HepG2 (cell line): ENCODE data around the gene LURAP1L. TPM values are rescaled to one million over a fixed set of nuclear protein-coding genes. Genes with fewer than 3 reads are reported as not detected.

ENCODE experiments used
- CCDC6 ChIP-seq: sonication (generic); formaldehyde crosslinking; IDR thresholded peaks from 2 replicates; pipeline ENCODE4 v1.8.1; 2022; ENCODE audit warnings: mild to moderate bottlenecking, missing genetic modification reagents, moderate library complexity
- DMAP1 ChIP-seq: IDR thresholded peaks from 2 replicates; pipeline ENCODE4 v1.6.1; 2016
- HOXA9 ChIP-seq: sonication (generic); formaldehyde crosslinking; IDR thresholded peaks from 2 replicates; pipeline ENCODE4 v1.8.1; 2022; ENCODE audit warnings: missing genetic modification reagents, mild to moderate bottlenecking, moderate library complexity, borderline replicate concordance
- JUNB ChIP-seq: sonication (generic); formaldehyde crosslinking; IDR thresholded peaks from 2 replicates; pipeline ENCODE4 v1.8.0; 2022; ENCODE audit warnings: missing genetic modification reagents, mild to moderate bottlenecking, borderline replicate concordance
- MEF2D ChIP-seq: sonication (generic); formaldehyde crosslinking; IDR thresholded peaks from 2 replicates; pipeline ENCODE4 v1.5.1; 2020; ENCODE audit warnings: mild to moderate bottlenecking, missing genetic modification reagents
- NCOR1 ChIP-seq: fragments of 200-600 bp; sonication (generic); IDR thresholded peaks from 2 replicates; pipeline ENCODE4 v1.7.0; 2017; ENCODE audit warnings: antibody characterized with exemption, low read length, borderline replicate concordance
- RAD51 ChIP-seq: fragments of 450-650 bp; IDR thresholded peaks from 2 replicates; pipeline ENCODE4 v1.6.1; 2016; ENCODE audit warnings: borderline replicate concordance
- SOX13 ChIP-seq, 3 experiments: fragments of 450-650 bp in 1 of 3; sonication (generic) in 1 of 3; formaldehyde crosslinking in 1 of 3; IDR thresholded peaks in 2 of 3; conservative IDR thresholded peaks in 1 of 3; 2 replicates each; pipeline versions ENCODE4 v1.5.0 to v1.6.1; 2016 to 2020; ENCODE audit warnings: antibody characterized with exemption in 1 of 3, mild to moderate bottlenecking in 1 of 3, missing compliant biosample characterization in 1 of 3, missing genetic modification reagents in 1 of 3, moderate library complexity in 1 of 3
- ZC3H4 ChIP-seq: sonication (generic); formaldehyde crosslinking; IDR thresholded peaks from 2 replicates; pipeline ENCODE4 v1.4.0; 2020; ENCODE audit warnings: missing genetic modification reagents, borderline replicate concordance
- ZMAT3 ChIP-seq: sonication (generic); formaldehyde crosslinking; conservative IDR thresholded peaks from 2 replicates; pipeline ENCODE4 v1.7.0; 2021; ENCODE audit warnings: missing genetic modification reagents
- ZNF282 ChIP-seq: fragments of 450-650 bp; IDR thresholded peaks from 2 replicates; pipeline ENCODE4 v1.6.1; 2018; ENCODE audit not compliant: partially characterized antibody
- ZNF318 ChIP-seq: sonication (generic); formaldehyde crosslinking; IDR thresholded peaks from 2 replicates; pipeline ENCODE4 v1.4.0; 2020; ENCODE audit warnings: mild to moderate bottlenecking, missing genetic modification reagents
- ZNF510 ChIP-seq: sonication (generic); formaldehyde crosslinking; IDR thresholded peaks from 2 replicates; pipeline ENCODE4 v1.4.0; 2020; ENCODE audit warnings: low read depth, mild to moderate bottlenecking, missing genetic modification reagents
- ZNF564 ChIP-seq: sonication (generic); formaldehyde crosslinking; IDR thresholded peaks from 2 replicates; pipeline ENCODE4 v1.8.1; 2023; ENCODE audit warnings: mild to moderate bottlenecking, missing genetic modification reagents
- ZNF576 ChIP-seq: sonication (generic); formaldehyde crosslinking; IDR thresholded peaks from 2 replicates; pipeline ENCODE4 v1.4.0; 2020; ENCODE audit warnings: mild to moderate bottlenecking, missing genetic modification reagents
- ZNF607 ChIP-seq: sonication (generic); formaldehyde crosslinking; IDR thresholded peaks from 2 replicates; pipeline ENCODE4 v1.5.1; 2020; ENCODE audit warnings: missing genetic modification reagents, mild to moderate bottlenecking, borderline replicate concordance
- polyA plus RNA-seq, 8 experiments: library from polyadenylated mRNA; depleted of rRNA in 3 of 8; stranded (reverse) in 7 of 8; unstranded in 1 of 8; fragments of >200 nt; fragmentation: Illumina TruSeq in 4 of 8; extraction: Trizol in 4 of 8; gene quantifications; 2 replicates each; pipeline versions ENCODE4 v1.2.1 to v1.2.3, GENCODE V29; 2011 to 2016; ENCODE audit warnings: low read depth in 4 of 8, missing spikeins in 1 of 8, mixed read lengths in 1 of 8; ENCODE audit not compliant: insufficient read depth in 1 of 8
- total RNA-seq, 5 experiments: library from RNA; depleted of rRNA; stranded (reverse); fragments of >200 nt; fragmentation: Illumina TruSeq; extraction: Trizol; gene quantifications; 2 replicates each; pipeline ENCODE4 v1.2.3, GENCODE V29; 2016; ENCODE audit warnings: low read depth in 1 of 5
- TF ChIP-seq, protein P1 (sequence below): sonication (generic); formaldehyde crosslinking; IDR thresholded peaks from 2 replicates; pipeline ENCODE4 v1.4.0; 2020; ENCODE audit warnings: missing genetic modification reagents, borderline replicate concordance

Gene LURAP1L
- total and polyA plus RNA-seq, 2 of the 13 experiments (the other 11 are each of a cell fraction or from before 2014, with no cell fraction given), result 6.7 to 16.6 TPM

GRCh38 chr9:12775679-12776512 is 1.1 kb downstream of the LURAP1L start (continued):
- TF ChIP-seq SOX13 (IDR thresholded peaks at IDR 0.05) (peak; percentile 77; the same call in 1 of the 2 replicates), SOX13 (CRISPR knock-in tag; conservative IDR thresholded peaks at IDR 0.05 in 1 of 2, IDR thresholded peaks at IDR 0.05 in 1 of 2) (no peak; a peak in 1 of 4 replicates), ZNF607 (CRISPR knock-in tag) (0 out of 2 replicates have a peak, but pooled peaks have one; percentile 48), MEF2D (CRISPR knock-in tag) (0 out of 2 replicates have a peak, but pooled peaks have one; percentile 67), DMAP1 (CRISPR knock-in tag) (peak; percentile 81; the same call in 1 of the 2 replicates), CCDC6 (CRISPR knock-in tag) (peak; percentile 82), ZNF564 (CRISPR knock-in tag) (no peak), JUNB (no peak), ZC3H4 (peak; percentile 78; the same call in 1 of the 2 replicates), ZNF576 (CRISPR knock-in tag) (no peak), ZMAT3 (CRISPR knock-in tag) (peak; percentile 64; the same call in 1 of the 2 replicates), RAD51 (no peak), NCOR1 (peak; percentile 59; the same call in 1 of the 2 replicates), ZNF282 (no peak), ZNF510 (CRISPR knock-in tag) (peak; percentile 96), HOXA9 (CRISPR knock-in tag) (peak; percentile 63; the same call in 1 of the 2 replicates), ZNF318 (CRISPR knock-in tag) (peak; percentile 83; the same call in 1 of the 2 replicates)
- TF ChIP-seq, protein P1, sequence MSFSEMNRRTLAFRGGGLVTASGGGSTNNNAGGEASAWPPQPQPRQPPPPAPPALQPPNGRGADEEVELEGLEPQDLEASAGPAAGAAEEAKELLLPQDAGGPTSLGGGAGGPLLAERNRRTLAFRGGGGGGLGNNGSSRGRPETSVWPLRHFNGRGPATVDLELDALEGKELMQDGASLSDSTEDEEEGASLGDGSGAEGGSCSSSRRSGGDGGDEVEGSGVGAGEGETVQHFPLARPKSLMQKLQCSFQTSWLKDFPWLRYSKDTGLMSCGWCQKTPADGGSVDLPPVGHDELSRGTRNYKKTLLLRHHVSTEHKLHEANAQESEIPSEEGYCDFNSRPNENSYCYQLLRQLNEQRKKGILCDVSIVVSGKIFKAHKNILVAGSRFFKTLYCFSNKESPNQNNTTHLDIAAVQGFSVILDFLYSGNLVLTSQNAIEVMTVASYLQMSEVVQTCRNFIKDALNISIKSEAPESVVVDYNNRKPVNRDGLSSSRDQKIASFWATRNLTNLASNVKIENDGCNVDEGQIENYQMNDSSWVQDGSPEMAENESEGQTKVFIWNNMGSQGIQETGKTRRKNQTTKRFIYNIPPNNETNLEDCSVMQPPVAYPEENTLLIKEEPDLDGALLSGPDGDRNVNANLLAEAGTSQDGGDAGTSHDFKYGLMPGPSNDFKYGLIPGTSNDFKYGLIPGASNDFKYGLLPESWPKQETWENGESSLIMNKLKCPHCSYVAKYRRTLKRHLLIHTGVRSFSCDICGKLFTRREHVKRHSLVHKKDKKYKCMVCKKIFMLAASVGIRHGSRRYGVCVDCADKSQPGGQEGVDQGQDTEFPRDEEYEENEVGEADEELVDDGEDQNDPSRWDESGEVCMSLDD (CRISPR knock-in tag), result 0 out of 2 replicates have a peak, but pooled peaks have one; percentile 13
